ENCODE data around the gene BBS5. TPM values are rescaled to one million over a fixed set of nuclear protein-coding genes. Genes with fewer than 3 reads are reported as not detected.

Gene BBS5
- total and polyA plus RNA-seq, 2 experiments from 2014 or later, result 0.10 to 0.36 TPM

- no peak overlapping the region for H3K27ac ChIP-seq (ENCODE audit: low read depth)
Observed at GRCh38 chr2:169478745-169479256, 493 bp upstream of the BBS5 start.

More at GRCh38 chr2:169478745-169479256, 493 bp upstream of the BBS5 start:
- peaks cover 34% of the 10 kb centered on the region for H3K27me3 Mint-ChIP-seq (ENCODE audit: insufficient read depth, low read depth, poor library complexity)
- H4K20me1 ChIP-seq (replicated peaks; ENCODE audit: insufficient read depth), result no peaks in the 10 kb centered on the region
- H3K4me1 Mint-ChIP-seq, result peaks cover 2% of the 10 kb centered on the region; the same call in 1 of the 3 replicates
- H3K4me3 ChIP-seq, result peak overlapping the region; percentile 64
- DNase-seq (ENCODE audit: low spot score), result no peak
- no peaks in the 10 kb centered on the region for H3K36me3 Mint-ChIP-seq (ENCODE audit: low read depth)
- H3K4me3 Mint-ChIP-seq, result peak overlapping the region; percentile 84
- no peak for ATAC-seq
- H3K9me3 Mint-ChIP-seq, result no peaks in the 10 kb centered on the region
- peaks cover 58% of the 10 kb centered on the region for H3K27me3 ChIP-seq (ENCODE audit: insufficient read depth)
- no peaks in the 10 kb centered on the region for H3F3A ChIP-seq (replicated peaks; ENCODE audit: low read depth)
- peak overlapping the region; percentile 83 for H3K4me2 ChIP-seq
- no peaks in the 10 kb centered on the region for H3K79me2 ChIP-seq (replicated peaks; ENCODE audit: insufficient read depth)
- H3K27ac Mint-ChIP-seq, result no peak overlapping the region; the same call in 1 of the 2 replicates
- no peaks in the 10 kb centered on the region for H3K36me3 ChIP-seq (ENCODE audit: insufficient read depth)
- H2AFZ ChIP-seq, result peak overlapping the region; percentile 94
- TF ChIP-seq EZH2 (IDR thresholded peaks at IDR 0.05; ENCODE audit: low read depth, unreplicated experiment), result no peak
- no peak for TF ChIP-seq STAT1 (IDR thresholded peaks at IDR 0.05; ENCODE audit: unreplicated experiment)
- no peak for TF ChIP-seq CREB1 (CRISPR knock-in tag; IDR thresholded peaks at IDR 0.05; ENCODE audit: low read depth)
- TF ChIP-seq EZH2phosphoT487 (IDR thresholded peaks at IDR 0.05; ENCODE audit: unreplicated experiment), result no peak
- TF ChIP-seq ZNF114 (CRISPR knock-in tag; IDR thresholded peaks at IDR 0.05), result no peak
- no peak for TF ChIP-seq JUNB (IDR thresholded peaks at IDR 0.05; ENCODE audit: unreplicated experiment)
- no peak for TF ChIP-seq ZNF331 (CRISPR knock-in tag; IDR thresholded peaks at IDR 0.05; ENCODE audit: low read depth)
- no peak for TF ChIP-seq ETS1 (IDR thresholded peaks at IDR 0.05)
- TF ChIP-seq POLR2AphosphoS5 (IDR thresholded peaks at IDR 0.05; ENCODE audit: low read depth), result no peak
- TF ChIP-seq ZNF462 (CRISPR knock-in tag; IDR thresholded peaks at IDR 0.05), result no peak
- no peak for TF ChIP-seq REST (IDR thresholded peaks at IDR 0.05; ENCODE audit: unreplicated experiment)
- TF ChIP-seq NANOG (IDR thresholded peaks at IDR 0.05; ENCODE audit: borderline replicate concordance), result no peak
- TF ChIP-seq CTCF (conservative IDR thresholded peaks at IDR 0.05; ENCODE audit: low read depth in 2 of 2), result no peak
- no peaks in the 10 kb centered on the region for H3K9me2 ChIP-seq (ENCODE audit: insufficient read depth)
- H3K4me1 ChIP-seq (ENCODE audit: insufficient read depth), result no peaks in the 10 kb centered on the region

All from GM23338 (cell line).